ENCODE data around the gene RIMOC1.

RIMOC1 gene

DNA sequence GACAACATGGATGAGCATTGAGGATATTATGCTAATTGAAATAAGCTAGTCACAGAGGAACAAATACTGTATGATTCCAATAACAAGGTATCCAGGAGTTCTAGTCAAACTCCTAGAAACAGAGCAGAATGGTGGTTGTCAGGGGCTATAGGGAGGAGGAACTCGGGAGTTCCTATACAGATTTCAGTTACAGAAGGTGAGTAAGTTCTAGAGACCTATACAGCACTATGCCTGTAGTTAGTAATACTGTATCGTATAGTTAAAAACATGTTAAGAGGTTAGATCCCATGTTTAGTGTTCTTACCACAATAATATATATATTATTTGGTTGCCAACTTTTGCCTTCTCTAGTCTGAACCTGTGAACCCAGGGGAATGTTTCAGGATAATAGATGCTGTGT lies 26.0 kb upstream of the RIMOC1 start:
- Histone ChIP-seq H3K36me3 (ENCODE audit: insufficient read depth, insufficient read length, low read length) (no peaks in the 10 kb centered on the region), H3K27me3 (ENCODE audit: insufficient read depth, insufficient read length) (no peaks in the 10 kb centered on the region), H3K4me3 (ENCODE audit: insufficient read length, low read depth) (no peak overlapping the region), H3K9ac (ENCODE audit: insufficient read length, low read depth) (no peak overlapping the region), H3K4me1 (ENCODE audit: insufficient read depth, insufficient read length) (no peaks in the 10 kb centered on the region), H3K9me3 (ENCODE audit: insufficient read depth, low read length) (no peaks in the 10 kb centered on the region; the same call in none of the 2 replicates)
- DNase-seq (ENCODE audit: low read depth, low spot score), result no peak
- TF ChIP-seq YY1 (IDR thresholded peaks at IDR 0.05; ENCODE audit: insufficient read depth, insufficient read length) (no peak), ZNF274 (IDR thresholded peaks at IDR 0.05; ENCODE audit: low read depth, low read length) (no peak), SUZ12 (IDR thresholded peaks at IDR 0.05; ENCODE audit: extremely low read depth, insufficient read depth, insufficient read length) (no peak)

DNA sequence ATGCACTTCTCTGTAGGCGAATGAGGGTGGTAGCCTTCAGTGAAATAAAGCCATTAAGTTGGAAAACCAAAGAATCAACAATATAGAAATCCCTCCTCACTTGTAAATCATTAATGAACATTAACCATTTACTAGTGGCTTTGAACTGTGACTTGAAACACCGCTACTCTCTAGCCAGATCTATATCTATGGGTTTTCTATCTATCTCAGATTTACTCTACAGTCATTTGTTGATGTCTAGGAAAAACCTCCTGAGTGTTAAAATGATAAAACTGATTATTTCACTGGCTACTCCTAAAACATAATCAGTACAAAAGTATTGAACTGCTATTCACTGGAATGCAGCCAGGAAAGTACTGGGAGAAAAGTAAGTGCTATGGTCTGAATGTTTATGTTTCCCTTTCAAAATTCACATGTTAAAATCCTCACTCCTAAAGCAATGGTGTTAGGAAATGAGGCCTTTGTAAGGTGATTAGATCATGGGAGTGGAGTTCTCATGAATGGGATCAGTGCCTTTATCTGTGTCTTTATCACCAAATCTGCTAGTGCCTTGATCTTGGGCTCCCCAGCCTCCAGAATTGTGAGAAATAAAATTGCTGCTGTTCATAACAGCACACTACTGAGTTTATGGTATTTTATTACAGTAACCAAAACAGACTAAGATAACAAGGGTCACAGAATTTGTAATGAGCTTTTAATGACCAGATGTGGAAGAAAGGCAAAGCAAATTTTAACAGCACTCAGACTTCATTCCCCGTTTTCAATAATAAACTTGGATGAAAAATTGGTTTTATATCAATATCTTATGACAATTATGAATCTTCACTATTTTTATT lies 25.3 kb upstream of the RIMOC1 start:
- H3K4me3 ChIP-seq (ENCODE audit: insufficient read length, low read depth), result no peak overlapping the region
- H3K36me3 ChIP-seq (ENCODE audit: insufficient read depth, insufficient read length, low read length), result no peaks in the 10 kb centered on the region
- no peak for DNase-seq (ENCODE audit: low read depth, low spot score)
- H3K27me3 ChIP-seq (ENCODE audit: insufficient read depth, insufficient read length), result no peaks in the 10 kb centered on the region
- no peak overlapping the region for H3K9ac ChIP-seq (ENCODE audit: insufficient read length, low read depth)
- H3K9me3 ChIP-seq (ENCODE audit: insufficient read depth, low read length), result no peaks in the 10 kb centered on the region; the same call in none of the 2 replicates
- no peak for TF ChIP-seq ZNF274 (IDR thresholded peaks at IDR 0.05; ENCODE audit: low read depth, low read length)
- TF ChIP-seq SUZ12 (IDR thresholded peaks at IDR 0.05; ENCODE audit: extremely low read depth, insufficient read depth, insufficient read length), result no peak
- no peak for TF ChIP-seq YY1 (IDR thresholded peaks at IDR 0.05; ENCODE audit: insufficient read depth, insufficient read length)
- no peaks in the 10 kb centered on the region for H3K4me1 ChIP-seq (ENCODE audit: insufficient read depth, insufficient read length)

DNA sequence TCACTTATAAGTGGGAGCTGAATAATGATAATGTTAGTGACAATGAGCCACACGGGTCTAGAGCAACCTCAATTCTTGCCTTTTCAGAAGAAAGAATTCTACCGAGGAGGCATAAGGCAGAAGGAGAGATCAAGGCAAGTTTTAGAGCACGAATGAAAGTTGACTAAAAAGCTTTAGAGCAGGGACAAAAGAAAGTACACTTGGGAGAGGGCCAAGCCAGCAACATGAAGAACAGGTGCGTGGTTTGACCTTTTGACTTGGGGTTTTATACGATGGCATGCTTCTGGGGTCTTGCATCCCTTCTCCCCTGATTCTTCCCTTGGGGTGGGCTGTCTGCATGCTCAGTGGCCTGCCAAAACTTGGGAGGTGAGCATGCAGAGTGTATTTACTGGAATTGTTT lies 21.4 kb upstream of the RIMOC1 start:
- peaks cover 10% of the 10 kb centered on the region for H3K9me3 ChIP-seq (ENCODE audit: insufficient read depth, low read length)
- no peaks in the 10 kb centered on the region for H3K36me3 ChIP-seq (ENCODE audit: insufficient read depth, insufficient read length, low read length)
- H3K4me1 ChIP-seq (ENCODE audit: insufficient read depth, insufficient read length), result no peaks in the 10 kb centered on the region
- H3K9ac ChIP-seq (ENCODE audit: insufficient read length, low read depth), result no peak overlapping the region
- H3K27me3 ChIP-seq (ENCODE audit: insufficient read depth, insufficient read length), result no peaks in the 10 kb centered on the region
- TF ChIP-seq ZNF274 (IDR thresholded peaks at IDR 0.05; ENCODE audit: low read depth, low read length), result no peak
- no peak for TF ChIP-seq SUZ12 (IDR thresholded peaks at IDR 0.05; ENCODE audit: extremely low read depth, insufficient read depth, insufficient read length)
- TF ChIP-seq YY1 (IDR thresholded peaks at IDR 0.05; ENCODE audit: insufficient read depth, insufficient read length), result no peak
- no peak for DNase-seq (ENCODE audit: low read depth, low spot score)
- no peak overlapping the region for H3K4me3 ChIP-seq (ENCODE audit: insufficient read length, low read depth)

DNA sequence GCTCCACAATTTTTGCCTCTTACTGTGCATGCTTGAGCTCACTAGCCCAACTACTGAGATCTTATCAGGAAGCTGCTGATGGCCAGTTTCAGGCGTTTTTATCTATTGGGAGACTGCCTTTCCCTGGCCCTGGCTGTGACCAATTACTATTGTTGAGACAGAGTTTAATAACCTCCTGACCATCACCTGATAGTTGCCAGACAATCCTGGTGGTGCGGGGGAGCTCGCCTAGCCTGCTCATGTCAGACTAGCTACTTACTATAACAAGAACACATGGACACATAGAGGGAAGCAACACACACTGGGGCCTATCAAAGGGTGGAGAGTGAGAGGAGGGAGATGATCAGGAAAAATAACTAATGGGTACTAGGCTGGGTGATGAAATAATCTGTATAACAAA lies 20.9 kb upstream of the RIMOC1 start:
- Histone ChIP-seq H3K4me3 (ENCODE audit: insufficient read length, low read depth) (no peak overlapping the region), H3K9me3 (ENCODE audit: insufficient read depth, low read length) (peaks cover 10% of the 10 kb centered on the region), H3K9ac (ENCODE audit: insufficient read length, low read depth) (no peak overlapping the region), H3K27me3 (ENCODE audit: insufficient read depth, insufficient read length) (no peaks in the 10 kb centered on the region), H3K4me1 (ENCODE audit: insufficient read depth, insufficient read length) (no peaks in the 10 kb centered on the region), H3K36me3 (ENCODE audit: insufficient read depth, insufficient read length, low read length) (no peaks in the 10 kb centered on the region)
- DNase-seq (ENCODE audit: low read depth, low spot score), result no peak
- no peak for TF ChIP-seq SUZ12 (IDR thresholded peaks at IDR 0.05; ENCODE audit: extremely low read depth, insufficient read depth, insufficient read length)
- TF ChIP-seq ZNF274 (IDR thresholded peaks at IDR 0.05; ENCODE audit: low read depth, low read length), result no peak
- TF ChIP-seq YY1 (IDR thresholded peaks at IDR 0.05; ENCODE audit: insufficient read depth, insufficient read length), result no peak

DNA sequence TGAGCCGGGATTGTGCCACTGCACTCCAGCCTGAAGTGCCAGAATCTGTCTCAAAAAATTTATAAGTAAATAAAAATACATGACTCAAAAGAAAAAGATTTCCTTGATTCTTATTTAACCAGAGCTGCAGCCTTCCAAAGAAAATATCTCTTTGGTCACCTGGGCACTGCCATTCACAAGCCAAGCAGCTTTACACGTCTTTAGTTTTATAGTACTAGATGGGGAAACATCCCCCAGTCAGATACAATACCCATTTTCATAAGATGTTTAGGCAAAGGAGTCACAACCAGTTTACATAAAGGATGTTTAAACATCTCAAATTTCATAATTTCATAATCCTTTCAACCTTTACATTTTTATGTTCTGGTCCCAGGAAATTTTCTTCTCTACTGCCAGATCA lies 20.2 kb upstream of the RIMOC1 start:
- Histone ChIP-seq H3K27me3 (ENCODE audit: insufficient read depth, insufficient read length) (no peaks in the 10 kb centered on the region), H3K9me3 (ENCODE audit: insufficient read depth, low read length) (peaks cover 10% of the 10 kb centered on the region), H3K4me3 (ENCODE audit: insufficient read length, low read depth) (no peak overlapping the region), H3K4me1 (ENCODE audit: insufficient read depth, insufficient read length) (no peaks in the 10 kb centered on the region), H3K9ac (ENCODE audit: insufficient read length, low read depth) (no peak overlapping the region), H3K36me3 (ENCODE audit: insufficient read depth, insufficient read length, low read length) (no peaks in the 10 kb centered on the region)
- TF ChIP-seq SUZ12 (IDR thresholded peaks at IDR 0.05; ENCODE audit: extremely low read depth, insufficient read depth, insufficient read length), result no peak
- TF ChIP-seq ZNF274 (IDR thresholded peaks at IDR 0.05; ENCODE audit: low read depth, low read length), result no peak
- no peak for TF ChIP-seq YY1 (IDR thresholded peaks at IDR 0.05; ENCODE audit: insufficient read depth, insufficient read length)
- DNase-seq (ENCODE audit: low read depth, low spot score), result no peak

DNA sequence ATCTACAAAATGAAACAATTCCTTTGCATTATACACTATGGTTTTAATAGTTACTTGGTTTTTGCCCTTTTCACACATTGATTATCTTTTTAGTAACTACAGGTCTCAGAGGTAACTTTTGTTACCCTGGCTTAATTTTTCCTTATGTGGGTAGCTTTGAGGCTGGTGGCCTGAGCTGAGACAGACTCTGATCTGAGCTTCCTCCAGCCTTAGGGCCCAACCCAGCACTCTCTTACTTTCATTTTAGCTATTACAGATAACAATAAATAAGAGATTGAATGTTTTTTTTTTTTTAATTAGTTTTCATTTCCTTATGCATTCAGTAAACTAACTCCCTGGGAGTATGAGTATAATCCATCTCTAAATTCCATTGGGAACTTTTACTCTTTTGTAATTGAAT lies 18.9 kb upstream of the RIMOC1 start:
- peaks cover 14% of the 10 kb centered on the region for H3K9me3 ChIP-seq (ENCODE audit: insufficient read depth, low read length)
- TF ChIP-seq SUZ12 (IDR thresholded peaks at IDR 0.05; ENCODE audit: extremely low read depth, insufficient read depth, insufficient read length) (no peak), YY1 (IDR thresholded peaks at IDR 0.05; ENCODE audit: insufficient read depth, insufficient read length) (no peak), ZNF274 (IDR thresholded peaks at IDR 0.05; ENCODE audit: low read depth, low read length) (no peak)
- H3K4me3 ChIP-seq (ENCODE audit: insufficient read length, low read depth), result no peak overlapping the region
- H3K36me3 ChIP-seq (ENCODE audit: insufficient read depth, insufficient read length, low read length), result no peaks in the 10 kb centered on the region
- no peak for DNase-seq (ENCODE audit: low read depth, low spot score)
- no peak overlapping the region for H3K9ac ChIP-seq (ENCODE audit: insufficient read length, low read depth)
- H3K4me1 ChIP-seq (ENCODE audit: insufficient read depth, insufficient read length), result no peaks in the 10 kb centered on the region
- H3K27me3 ChIP-seq (ENCODE audit: insufficient read depth, insufficient read length), result no peaks in the 10 kb centered on the region

DNA sequence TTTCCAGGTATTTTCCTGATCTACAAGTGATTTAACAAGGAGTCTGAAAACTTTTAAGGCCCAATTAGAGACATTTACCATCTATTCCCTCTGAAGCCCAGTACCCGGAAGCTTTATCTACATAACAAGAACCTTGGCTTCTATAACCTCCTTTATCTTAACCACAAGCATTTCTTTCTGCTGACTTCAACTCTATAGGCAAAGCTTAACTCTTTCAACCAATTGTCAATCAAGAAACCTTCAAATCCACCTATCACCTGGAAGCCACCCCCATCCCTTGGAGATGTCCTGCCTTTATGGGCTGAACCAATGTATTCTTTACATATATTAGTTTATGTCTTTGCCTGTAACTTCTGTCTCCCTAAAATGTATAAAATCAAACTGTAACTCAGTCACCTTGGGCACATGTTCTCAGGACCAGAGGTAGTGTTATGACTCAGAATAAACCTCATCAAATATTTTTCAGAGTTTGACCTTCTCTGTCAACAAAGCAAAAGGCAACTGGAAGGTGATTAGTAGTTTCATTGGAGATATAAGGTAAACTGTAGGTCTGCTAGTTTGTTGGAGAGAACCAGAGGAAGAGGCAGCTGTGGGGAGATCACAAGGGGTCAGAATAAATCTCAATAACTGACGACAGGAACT lies 13.0 kb upstream of the RIMOC1 start:
- no peaks in the 10 kb centered on the region for H3K27me3 ChIP-seq (ENCODE audit: insufficient read depth, insufficient read length)
- H3K4me1 ChIP-seq (ENCODE audit: insufficient read depth, insufficient read length), result no peaks in the 10 kb centered on the region
- H3K9ac ChIP-seq (ENCODE audit: insufficient read length, low read depth), result no peak overlapping the region
- H3K4me3 ChIP-seq (ENCODE audit: insufficient read length, low read depth), result no peak overlapping the region
- no peak for DNase-seq (ENCODE audit: low read depth, low spot score)
- H3K9me3 ChIP-seq (ENCODE audit: insufficient read depth, low read length), result peaks cover 24% of the 10 kb centered on the region
- no peaks in the 10 kb centered on the region for H3K36me3 ChIP-seq (ENCODE audit: insufficient read depth, insufficient read length, low read length)
- TF ChIP-seq YY1 (IDR thresholded peaks at IDR 0.05; ENCODE audit: insufficient read depth, insufficient read length) (no peak), SUZ12 (IDR thresholded peaks at IDR 0.05; ENCODE audit: extremely low read depth, insufficient read depth, insufficient read length) (no peak), ZNF274 (IDR thresholded peaks at IDR 0.05; ENCODE audit: low read depth, low read length) (no peak)

Measured in NT2/D1 (cell line).